Measurements from ENCODE around the gene MPPED2.

Gene MPPED2

DNA sequence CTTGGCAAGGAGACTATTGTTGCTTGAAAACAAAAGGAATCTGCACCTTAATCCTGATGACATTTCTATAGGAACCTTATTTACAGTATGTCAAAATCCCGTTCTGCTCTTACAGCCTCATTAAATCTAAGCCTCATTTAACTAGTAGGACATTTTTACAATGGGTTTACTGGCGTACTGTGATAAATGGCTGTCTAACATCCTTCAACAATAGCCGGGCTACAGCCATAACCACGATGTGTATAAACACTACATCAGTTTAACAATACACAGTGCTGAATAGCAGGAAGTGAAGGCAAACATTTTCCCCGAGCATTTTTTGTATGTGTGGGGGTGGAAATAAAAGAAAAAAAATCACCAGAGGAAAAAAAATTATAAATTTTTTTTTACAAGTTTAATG, 132.0 kb downstream of the MPPED2 start:
- DNase-seq (ENCODE audit: low read depth) = no peak
- no peak for TF ChIP-seq CTCF (IDR thresholded peaks at IDR 0.05; ENCODE audit: low read depth, low read length, missing control alignments)
- H3K4me3 ChIP-seq (ENCODE audit: low read depth, low read length) = no peak overlapping the region

GRCh38 chr11:30453705-30454104, 132.4 kb downstream of the MPPED2 start:
- H3K4me3 ChIP-seq (ENCODE audit: low read depth, low read length) = no peak overlapping the region
- no peak for TF ChIP-seq CTCF (IDR thresholded peaks at IDR 0.05; ENCODE audit: low read depth, low read length, missing control alignments)
- no peak for DNase-seq (ENCODE audit: low read depth)

DNA sequence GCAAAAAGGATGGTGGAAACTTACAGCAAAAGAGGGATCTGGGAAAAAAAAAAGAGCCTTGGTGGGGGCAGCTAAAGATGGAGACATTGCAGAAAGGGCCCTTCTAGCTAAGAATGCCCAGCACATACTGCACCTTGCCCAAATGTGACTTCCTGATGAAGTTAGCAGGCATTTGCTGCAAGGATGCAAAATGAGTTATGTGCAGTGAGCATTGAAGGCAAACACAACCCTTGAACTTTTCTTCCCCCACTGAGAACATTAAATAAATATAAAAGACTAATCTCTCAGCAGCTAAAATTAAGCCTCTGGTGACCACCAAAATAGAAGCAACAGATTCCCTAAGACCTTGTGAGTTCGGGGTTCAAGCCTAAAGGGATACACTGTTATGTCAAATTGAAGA, 133.3 kb downstream of the MPPED2 start:
- no peak overlapping the region for H3K4me3 ChIP-seq (ENCODE audit: low read depth, low read length)
- TF ChIP-seq CTCF (IDR thresholded peaks at IDR 0.05; ENCODE audit: low read depth, low read length, missing control alignments) = no peak
- no peak for DNase-seq (ENCODE audit: low read depth)

DNA sequence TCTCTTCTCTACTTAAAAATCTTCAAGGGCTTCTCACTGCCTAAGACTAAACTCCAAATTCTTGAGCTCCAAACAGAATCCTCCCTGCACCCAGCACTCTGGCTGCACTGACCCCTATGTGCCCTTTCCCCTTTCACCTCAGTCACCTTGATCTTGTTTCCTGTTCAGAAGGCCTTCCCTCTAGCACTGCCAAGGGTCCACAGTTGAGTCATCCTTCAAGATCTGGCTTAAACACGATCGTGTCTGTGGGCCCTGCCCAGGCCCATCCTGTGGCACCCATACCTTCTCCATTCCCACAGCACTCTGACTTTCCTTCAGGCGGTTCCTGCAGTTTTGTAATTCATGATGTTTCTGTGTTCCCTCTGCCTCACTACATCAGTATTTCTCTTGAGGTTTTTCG, 134.0 kb downstream of the MPPED2 start:
- H3K4me3 ChIP-seq (ENCODE audit: low read depth, low read length) = no peak overlapping the region
- no peak for TF ChIP-seq CTCF (IDR thresholded peaks at IDR 0.05; ENCODE audit: low read depth, low read length, missing control alignments)
- DNase-seq (ENCODE audit: low read depth) = no peak

- no peak for DNase-seq (ENCODE audit: low read depth)
- no peak overlapping the region for H3K4me3 ChIP-seq (ENCODE audit: low read depth, low read length)
- TF ChIP-seq CTCF (IDR thresholded peaks at IDR 0.05; ENCODE audit: low read depth, low read length, missing control alignments) = no peak
Observed at GRCh38 chr11:30451626-30452025, 134.5 kb downstream of the MPPED2 start.

DNA sequence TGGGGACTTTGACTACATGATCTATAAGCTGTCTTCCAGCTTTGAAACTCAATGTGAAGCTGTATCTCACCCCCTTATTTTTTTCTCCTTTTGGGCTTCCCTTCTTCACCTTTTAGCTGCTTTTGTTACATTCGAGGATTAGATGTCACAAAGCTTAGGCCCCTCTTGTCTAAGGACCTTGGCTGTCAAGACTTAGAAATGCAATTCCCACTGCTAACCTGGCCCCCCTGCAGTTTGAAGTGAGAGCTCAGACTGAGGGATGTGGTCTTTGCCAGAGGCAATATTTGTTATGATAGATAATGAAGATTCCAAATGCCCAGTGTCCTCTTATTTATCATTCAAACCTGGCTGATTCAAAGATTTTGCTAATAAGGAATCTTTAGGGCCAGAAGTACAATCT, 135.0 kb downstream of the MPPED2 start:
- DNase-seq (ENCODE audit: low read depth) = no peak
- TF ChIP-seq CTCF (IDR thresholded peaks at IDR 0.05; ENCODE audit: low read depth, low read length, missing control alignments) = no peak
- no peak overlapping the region for H3K4me3 ChIP-seq (ENCODE audit: low read depth, low read length)

DNA sequence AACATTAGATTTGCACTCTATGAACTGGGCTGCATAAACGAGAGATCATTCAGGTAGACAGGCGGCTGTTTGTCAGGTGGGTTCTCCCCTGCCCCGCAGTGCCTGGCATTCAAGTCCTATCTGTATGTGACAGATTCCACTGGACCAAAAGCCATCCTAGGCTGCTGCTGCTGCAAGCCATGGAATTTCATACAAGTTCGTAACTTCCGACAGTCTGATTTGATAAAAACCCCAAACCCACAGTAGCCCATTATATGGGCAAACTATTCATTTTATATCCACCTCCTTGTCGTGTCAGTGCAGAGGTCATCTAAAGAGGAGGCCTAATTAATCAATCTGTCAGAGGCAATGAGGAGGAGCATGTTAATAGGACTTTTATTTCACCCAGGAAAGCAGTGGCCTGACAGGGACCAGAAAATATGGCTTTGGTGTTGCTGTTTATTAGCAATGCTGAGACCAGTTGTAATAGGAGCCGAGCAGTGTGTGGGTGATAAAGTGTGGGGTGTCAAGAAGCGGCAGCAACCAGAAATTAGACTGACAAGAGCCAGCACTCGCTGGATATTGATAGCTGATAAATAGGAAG, 139.0 kb downstream of the MPPED2 start:
- no peak overlapping the region for H3K4me3 ChIP-seq (ENCODE audit: low read depth, low read length)
- DNase-seq (ENCODE audit: low read depth) = no peak
- no peak for TF ChIP-seq CTCF (IDR thresholded peaks at IDR 0.05; ENCODE audit: low read depth, low read length, missing control alignments)
